ENCODE data around the gene DENND4B. TPM values are rescaled to one million over a fixed set of nuclear protein-coding genes. Genes with fewer than 3 reads are reported as not detected.

The DENND4B gene
- total RNA-seq, 2 donors from 2014 or later, result 161 to 205 TPM

DNA sequence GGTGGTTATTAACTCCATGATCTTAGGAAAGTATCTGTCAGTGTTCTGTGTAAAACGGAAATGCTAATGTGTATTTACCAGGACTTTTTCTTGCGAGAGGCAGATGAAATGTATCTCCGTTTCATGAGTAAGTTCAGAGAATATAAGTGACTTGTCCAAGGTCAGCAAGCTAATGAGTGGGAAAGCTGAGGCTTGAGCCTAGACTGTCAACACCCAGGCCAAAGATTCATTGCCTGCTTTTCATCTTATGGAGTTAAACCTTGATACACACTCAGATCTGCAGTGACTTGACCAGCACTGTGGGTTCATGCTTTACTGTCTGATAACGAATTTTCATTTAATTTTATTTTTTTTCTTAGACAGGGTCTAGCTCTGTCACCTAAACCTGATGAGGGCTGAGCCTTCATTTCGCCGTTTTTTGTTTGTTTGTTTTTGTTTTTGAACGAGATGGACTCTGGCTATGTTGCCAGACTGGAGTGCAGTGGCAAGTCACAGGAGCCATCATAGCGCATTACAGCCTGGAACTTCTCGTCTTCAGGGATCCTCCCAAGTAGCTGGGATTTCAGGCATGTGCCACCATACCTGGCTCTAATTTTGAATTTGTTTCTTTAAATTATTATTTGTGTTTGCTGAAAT lies 31.9 kb upstream of the DENND4B start:
- H3K4me3 Mint-ChIP-seq, result peak overlapping the region; percentile 99
- ATAC-seq (no peak), DNase-seq (ENCODE audit: low spot score) (no peak)
- H3K36me3 Mint-ChIP-seq, result peaks cover 11% of the 10 kb centered on the region
- peaks cover 23 to 30% of the 10 kb centered on the region in 2 donors for H3K4me1 Mint-ChIP-seq (ENCODE audit: low read depth in 2 of 2)
- H3K27ac Mint-ChIP-seq, result peak overlapping the region; percentile 86 to 94
- H3K9me3 Mint-ChIP-seq, result no peaks in the 10 kb centered on the region
- H3K27me3 Mint-ChIP-seq, result no peaks in the 10 kb centered on the region

DNA sequence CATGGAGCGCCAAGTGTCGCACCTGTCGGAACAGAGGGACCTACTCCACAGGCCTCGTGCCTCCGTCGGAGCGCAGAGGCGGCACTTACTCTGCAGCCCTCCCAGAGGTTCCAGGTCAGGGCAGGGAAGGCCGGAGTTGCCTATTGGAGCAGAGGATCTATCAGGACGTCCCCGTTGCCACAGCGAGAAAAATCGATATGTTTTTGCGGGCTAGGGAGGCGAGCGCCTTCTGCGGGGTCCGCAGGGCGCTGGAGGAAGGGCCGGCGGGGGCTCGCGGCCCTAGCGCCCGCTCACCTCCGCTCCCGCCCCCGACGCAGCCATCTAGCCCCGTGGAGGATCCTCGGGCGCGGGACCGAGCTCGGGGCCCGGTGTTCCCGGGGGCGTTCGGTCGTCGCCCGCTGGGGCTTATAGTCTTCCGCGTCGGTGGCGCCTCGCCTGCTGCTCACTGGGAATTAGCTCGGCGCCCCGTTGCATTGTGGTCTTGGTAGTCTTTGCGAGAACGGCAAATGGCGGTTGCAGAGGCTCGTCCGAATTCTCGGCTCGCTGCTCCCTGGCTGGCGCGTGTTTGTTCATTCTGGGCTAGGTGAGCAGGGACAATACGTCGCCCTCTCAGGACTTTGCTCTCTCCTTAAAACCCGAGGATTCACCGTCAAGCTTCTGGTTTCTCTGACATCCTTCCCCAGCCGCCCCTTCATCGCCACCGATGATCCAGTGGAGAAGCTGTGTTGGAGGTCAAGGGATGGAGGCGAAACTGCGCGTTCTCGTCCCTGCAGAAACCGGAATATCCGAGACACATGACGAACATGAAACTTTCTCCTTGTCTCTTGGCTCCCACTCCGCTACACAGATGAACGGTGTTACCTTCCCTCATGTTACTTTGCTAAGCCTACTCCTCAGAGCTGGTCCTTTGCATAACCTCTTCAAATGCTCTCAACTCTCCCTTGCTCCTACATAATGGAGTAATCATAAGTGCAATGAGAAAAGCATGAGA lies 31.0 kb upstream of the DENND4B start, which contains the start of gene JTB:
JTB (minus strand) TSS at position 425 of the 991 bp plus-strand sequence; CDS start at position 3, 422 bp downstream.
- Mint-ChIP-seq H3K4me3 (peak within 1 kb of the TSS; percentile 99), H3K9me3 (no peaks in the 10 kb centered on the region), H3K27ac (peak within 1 kb of the TSS; percentile 86 to 94), H3K27me3 (no peaks in the 10 kb centered on the region), H3K36me3 (peaks cover 11% of the 10 kb centered on the region), H3K4me1 (ENCODE audit: low read depth in 2 of 2) (peaks cover 28 to 32% of the 10 kb centered on the region in 2 donors)
- peak; percentile 84 for DNase-seq (ENCODE audit: low spot score)
- peak; percentile 94 to 96 for ATAC-seq

GRCh38 chr1:153976819-153977249 lies 30.3 kb upstream of the DENND4B start:
- no peak for ATAC-seq
- Mint-ChIP-seq H3K27me3 (no peaks in the 10 kb centered on the region), H3K27ac (peak overlapping the region; percentile 86 to 94), H3K36me3 (peaks cover 11% of the 10 kb centered on the region), H3K4me1 (ENCODE audit: low read depth in 2 of 2) (peaks cover 34 to 39% of the 10 kb centered on the region in 2 donors), H3K9me3 (no peaks in the 10 kb centered on the region), H3K4me3 (peak overlapping the region; percentile 99)
- DNase-seq (ENCODE audit: low spot score), result no peak

DNA sequence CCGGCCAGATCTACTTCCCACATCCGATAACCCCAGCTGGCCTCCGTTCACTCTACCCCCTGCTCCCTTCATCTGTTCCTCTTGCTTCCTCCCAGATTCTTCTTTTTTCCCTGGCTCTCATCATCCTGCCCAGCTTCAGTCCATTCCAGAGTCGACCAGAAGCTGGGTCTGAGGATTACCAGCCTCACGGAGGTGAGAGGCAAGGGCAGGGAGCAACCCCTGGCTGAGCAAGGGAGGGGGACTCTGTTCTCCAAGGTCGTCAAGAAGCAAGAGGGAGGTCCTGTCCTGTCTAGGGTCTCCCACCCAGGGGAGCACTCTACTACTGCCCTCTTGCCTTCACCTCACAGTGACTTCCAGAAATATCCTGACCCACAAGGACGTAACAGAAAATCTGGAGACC lies 27.0 kb upstream of the DENND4B start:
- no peak overlapping the region for H3K4me3 Mint-ChIP-seq
- DNase-seq (ENCODE audit: low spot score), result no peak
- no peaks in the 10 kb centered on the region for H3K9me3 Mint-ChIP-seq
- no peaks in the 10 kb centered on the region for H3K27me3 Mint-ChIP-seq
- H3K4me1 Mint-ChIP-seq (ENCODE audit: low read depth in 2 of 2), result peaks cover 38 to 42% of the 10 kb centered on the region in 2 donors
- peaks cover 11% of the 10 kb centered on the region for H3K36me3 Mint-ChIP-seq
- peak overlapping the region in 1 of 2 donors; percentile 49 for H3K27ac Mint-ChIP-seq
- no peak for ATAC-seq

DNA sequence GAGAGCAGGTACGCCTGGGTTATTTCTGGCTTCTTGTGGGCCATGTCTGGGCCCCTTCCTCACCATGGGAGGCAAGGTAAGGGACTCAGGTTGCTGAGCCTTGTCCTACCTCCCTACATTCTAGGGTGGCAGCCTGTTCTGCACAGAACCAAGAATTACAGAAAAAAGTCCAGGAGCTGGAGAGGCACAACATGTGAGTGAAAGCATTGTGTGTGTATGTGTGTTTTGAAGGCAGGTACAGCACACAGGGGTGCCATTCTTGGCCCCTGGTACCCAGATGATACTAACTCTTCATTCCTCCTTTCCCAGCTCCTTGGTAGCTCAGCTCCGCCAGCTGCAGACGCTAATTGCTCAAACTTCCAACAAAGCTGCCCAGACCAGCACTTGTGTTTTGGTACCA lies 26.6 kb upstream of the DENND4B start:
- peaks cover 37 to 42% of the 10 kb centered on the region in 2 donors for H3K4me1 Mint-ChIP-seq (ENCODE audit: low read depth in 2 of 2)
- DNase-seq (ENCODE audit: low spot score), result no peak
- no peaks in the 10 kb centered on the region for H3K27me3 Mint-ChIP-seq
- H3K4me3 Mint-ChIP-seq, result no peak overlapping the region
- ATAC-seq, result no peak
- peak overlapping the region in 1 of 2 donors; percentile 49 for H3K27ac Mint-ChIP-seq
- H3K9me3 Mint-ChIP-seq, result no peaks in the 10 kb centered on the region
- peaks cover 11% of the 10 kb centered on the region for H3K36me3 Mint-ChIP-seq

DNA sequence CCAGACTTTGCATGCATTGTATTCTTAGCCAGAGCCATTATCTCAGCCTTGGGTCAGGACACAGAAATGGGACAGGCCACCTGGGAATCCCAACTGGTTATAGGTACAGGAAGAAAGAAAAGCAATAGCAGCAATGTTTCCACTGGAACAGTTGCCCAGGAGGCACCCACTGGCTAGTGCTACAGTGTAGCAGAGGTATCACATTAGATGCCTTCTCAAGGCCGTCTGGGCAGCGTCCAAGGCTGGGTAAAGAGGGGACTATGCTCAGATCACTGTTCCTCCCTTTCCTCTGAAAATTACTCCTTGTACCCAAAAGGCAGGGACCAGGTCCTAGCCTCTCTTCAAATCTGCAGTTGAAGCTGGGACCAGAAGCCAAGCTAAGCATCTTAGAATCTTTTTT lies 23.8 kb upstream of the DENND4B start:
- ATAC-seq (no peak), DNase-seq (ENCODE audit: low spot score) (peak; percentile 46)
- Mint-ChIP-seq H3K36me3 (peaks cover 4% of the 10 kb centered on the region), H3K27ac (no peak overlapping the region), H3K4me3 (no peak overlapping the region), H3K4me1 (ENCODE audit: low read depth in 2 of 2) (peaks cover 43 to 46% of the 10 kb centered on the region in 2 donors), H3K9me3 (no peaks in the 10 kb centered on the region), H3K27me3 (no peaks in the 10 kb centered on the region)

DNA sequence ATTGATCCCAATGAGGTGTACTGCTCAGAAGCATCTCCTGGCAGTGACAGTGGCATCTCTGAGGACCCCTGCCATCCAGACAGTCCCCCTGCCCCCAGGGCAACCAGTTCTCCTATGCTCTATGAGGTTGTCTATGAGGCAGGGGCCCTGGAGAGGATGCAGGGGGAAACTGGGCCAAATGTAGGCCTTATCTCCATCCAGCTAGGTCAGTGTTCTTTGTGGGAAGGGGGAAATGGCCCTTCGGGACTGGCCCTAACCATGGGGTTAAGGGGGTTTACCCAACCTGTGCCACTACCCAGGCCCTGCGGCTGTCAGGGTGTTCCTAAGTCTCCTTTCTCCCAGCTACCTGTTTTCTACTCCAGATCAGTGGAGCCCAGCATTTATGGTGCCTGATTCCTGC lies 22.5 kb upstream of the DENND4B start:
- ATAC-seq, result no peak
- peak overlapping the region; percentile 93 to 97 for H3K27ac Mint-ChIP-seq
- H3K27me3 Mint-ChIP-seq, result no peaks in the 10 kb centered on the region
- no peaks in the 10 kb centered on the region for H3K9me3 Mint-ChIP-seq
- DNase-seq (ENCODE audit: low spot score), result peak; percentile 40
- peaks cover 46 to 47% of the 10 kb centered on the region in 2 donors for H3K4me1 Mint-ChIP-seq (ENCODE audit: low read depth in 2 of 2)
- no peaks in the 10 kb centered on the region for H3K36me3 Mint-ChIP-seq
- peak overlapping the region; percentile 89 for H3K4me3 Mint-ChIP-seq

DNA sequence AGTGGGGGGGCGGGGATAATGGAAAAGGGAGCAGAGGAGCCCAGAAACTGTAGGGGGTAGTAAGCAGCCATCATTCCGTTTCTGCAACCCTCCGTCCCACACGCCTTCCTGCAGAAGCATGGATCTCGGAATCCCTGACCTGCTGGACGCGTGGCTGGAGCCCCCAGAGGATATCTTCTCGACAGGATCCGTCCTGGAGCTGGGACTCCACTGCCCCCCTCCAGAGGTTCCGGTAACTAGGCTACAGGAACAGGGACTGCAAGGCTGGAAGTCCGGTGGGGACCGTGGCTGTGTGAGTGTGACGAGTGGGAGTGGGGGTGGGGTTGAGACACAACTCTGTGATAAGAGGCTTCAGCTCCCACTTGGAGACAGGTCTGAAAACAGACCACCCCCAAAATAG lies 21.9 kb upstream of the DENND4B start:
- Mint-ChIP-seq H3K27me3 (no peaks in the 10 kb centered on the region), H3K9me3 (no peaks in the 10 kb centered on the region), H3K4me1 (ENCODE audit: low read depth in 2 of 2) (peaks cover 50 to 52% of the 10 kb centered on the region in 2 donors), H3K4me3 (peak overlapping the region; percentile 89), H3K27ac (peak overlapping the region; percentile 93 to 97), H3K36me3 (no peaks in the 10 kb centered on the region)
- DNase-seq (ENCODE audit: low spot score) (no peak), ATAC-seq (no peak)

DNA sequence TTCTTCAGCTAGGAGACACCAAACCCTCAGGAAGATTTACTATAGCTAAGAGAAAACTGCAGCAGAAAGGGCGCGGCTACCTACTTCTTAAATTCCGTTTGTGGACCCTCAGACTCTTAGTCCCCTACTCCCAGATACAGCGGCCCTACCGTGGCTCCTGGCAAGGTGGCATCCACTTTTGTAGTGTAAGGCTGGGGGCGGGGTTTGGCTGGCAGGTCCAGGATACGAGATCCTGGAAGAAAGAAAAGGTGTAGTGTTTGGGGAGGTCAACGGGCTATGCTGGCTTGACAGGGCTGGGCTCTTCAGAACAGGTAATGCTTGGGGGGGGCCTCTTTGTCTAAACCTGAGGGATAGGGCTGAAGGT lies 21.5 kb upstream of the DENND4B start:
- ATAC-seq (no peak), DNase-seq (ENCODE audit: low spot score) (no peak)
- Mint-ChIP-seq H3K4me3 (peak overlapping the region; percentile 89), H3K27ac (peak overlapping the region; percentile 93 to 97), H3K4me1 (ENCODE audit: low read depth in 2 of 2) (peaks cover 48 to 55% of the 10 kb centered on the region in 2 donors), H3K27me3 (no peaks in the 10 kb centered on the region), H3K36me3 (no peaks in the 10 kb centered on the region), H3K9me3 (no peaks in the 10 kb centered on the region)

DNA sequence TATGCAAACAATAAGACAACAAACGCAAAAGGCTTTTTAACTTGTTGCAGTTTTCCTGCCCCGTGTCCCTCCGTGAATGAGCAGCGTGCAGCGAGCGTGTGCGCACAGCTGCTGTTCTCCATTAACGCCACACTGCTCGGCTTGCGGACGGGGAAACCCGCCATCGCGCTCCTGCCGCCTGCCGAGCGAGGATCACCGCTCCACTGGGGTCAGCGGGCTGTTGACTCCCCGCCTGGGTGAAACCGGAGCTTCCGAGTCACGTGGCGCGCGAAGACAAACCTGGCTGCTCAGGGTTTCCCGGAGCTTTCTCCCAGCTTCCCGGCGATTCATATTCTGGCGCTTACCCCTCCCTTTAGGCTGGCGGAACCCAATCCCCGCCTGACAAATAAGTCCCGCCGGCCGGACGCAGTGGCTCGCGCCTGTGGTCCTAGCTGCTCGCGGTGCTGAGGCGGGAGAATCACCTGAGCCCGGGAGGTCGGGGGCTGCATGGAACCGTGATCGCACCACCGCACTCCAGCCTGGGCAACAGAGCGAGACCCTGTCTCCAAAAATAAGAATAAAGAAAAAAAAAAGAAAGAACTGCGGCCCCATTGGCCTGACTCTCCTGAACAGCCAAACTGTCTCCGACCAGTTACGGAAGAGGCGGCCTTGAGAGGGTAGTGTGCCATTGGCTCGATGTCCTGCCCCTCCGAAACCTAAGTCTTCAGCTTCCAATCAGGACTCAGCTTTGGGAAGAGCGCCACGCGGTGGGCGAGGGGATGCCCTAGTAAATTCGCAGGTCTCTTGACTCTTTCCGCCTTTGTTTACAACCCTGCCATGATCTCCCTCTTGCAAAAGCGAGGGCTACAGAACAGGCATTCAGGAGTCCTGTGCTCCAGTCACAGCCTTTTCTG lies 20.8 kb upstream of the DENND4B start, which contains the start of gene CREB3L4:
CREB3L4 (plus strand) TSS at position 796 of the 893 bp plus-strand sequence. CDS start 624 bp downstream, outside the sequence.
- peak; percentile 89 to 91 for ATAC-seq
- peaks cover 51 to 56% of the 10 kb centered on the region in 2 donors for H3K4me1 Mint-ChIP-seq (ENCODE audit: low read depth in 2 of 2)
- DNase-seq (ENCODE audit: low spot score), result peak; percentile 89
- H3K27ac Mint-ChIP-seq, result peak within 1 kb of the TSS; percentile 93 to 97
- H3K4me3 Mint-ChIP-seq, result peak within 1 kb of the TSS; percentile 89
- no peaks in the 10 kb centered on the region for H3K36me3 Mint-ChIP-seq
- H3K9me3 Mint-ChIP-seq, result no peaks in the 10 kb centered on the region
- no peaks in the 10 kb centered on the region for H3K27me3 Mint-ChIP-seq

GRCh38 chr1:153963850-153964331 lies 17.4 kb upstream of the DENND4B start:
- ATAC-seq (no peak), DNase-seq (ENCODE audit: low spot score) (no peak)
- Mint-ChIP-seq H3K4me1 (ENCODE audit: low read depth in 2 of 2) (peaks cover 54 to 62% of the 10 kb centered on the region in 2 donors), H3K27me3 (no peaks in the 10 kb centered on the region), H3K4me3 (peak overlapping the region; percentile 87), H3K27ac (peak overlapping the region; percentile 83 to 90), H3K36me3 (no peaks in the 10 kb centered on the region), H3K9me3 (no peaks in the 10 kb centered on the region)

- Mint-ChIP-seq H3K4me1 (ENCODE audit: low read depth in 2 of 2) (peaks cover 54 to 61% of the 10 kb centered on the region in 2 donors), H3K4me3 (peak within 1 kb of the TSS; percentile 87), H3K27ac (peak within 1 kb of the TSS; percentile 83 to 90), H3K36me3 (no peaks in the 10 kb centered on the region), H3K9me3 (no peaks in the 10 kb centered on the region), H3K27me3 (no peaks in the 10 kb centered on the region)
- ATAC-seq (peak; percentile 78 to 84), DNase-seq (ENCODE audit: low spot score) (peak; percentile 98)
Observed at GRCh38 chr1:153963030-153963849, 16.7 kb upstream of the DENND4B start, which contains the start of gene SLC39A1. TSS of gene SLC39A1 (minus strand) at chr1:153963537. CDS start at chr1:153962715, 822 bp downstream.

Data from natural killer cell treated with Interleukin-12 subunit alpha and Interleukin-12 subunit beta and Interleukin-15 and Interleukin-18, amount 100 ng/mL, for 72 hours (primary cell).